Spinal cord (tissue), 10 donors: ENCODE data around the gene RPAIN. TPM values are rescaled to one million over a fixed set of nuclear protein-coding genes. Genes with fewer than 3 reads are reported as not detected.

Experiments used
- DNase-seq, 6 donors: peaks; one replicate each; pipeline versions ENCODE4 v3.0.0 to v3.0.0-alpha.2; 2013 to 2015; ENCODE audit warnings: low spot score in 6 of 6, low read depth in 4 of 6
- H3K27ac ChIP-seq: one replicate; pipeline ENCODE4 v1.5.1; 2013; ENCODE audit warnings: low read depth, low read length, control low read depth
- H3K27me3 ChIP-seq: one replicate; pipeline ENCODE4 v1.6.1; 2013; ENCODE audit warnings: low read length; ENCODE audit not compliant: control insufficient read depth, insufficient read depth
- H3K36me3 ChIP-seq: one replicate; pipeline ENCODE4 v1.6.1; 2013; ENCODE audit warnings: low read length; ENCODE audit not compliant: control insufficient read depth, insufficient read depth
- H3K4me1 ChIP-seq: one replicate; pipeline ENCODE4 v1.6.1; 2013; ENCODE audit warnings: low read length; ENCODE audit not compliant: control insufficient read depth, insufficient read depth
- H3K4me3 ChIP-seq: one replicate; pipeline ENCODE4 v1.5.1; 2013; ENCODE audit warnings: low read depth, low read length, control low read depth
- H3K9me3 ChIP-seq: one replicate; pipeline ENCODE4 v1.6.1; 2013; ENCODE audit warnings: low read length; ENCODE audit not compliant: control insufficient read depth, insufficient read depth
- WGBS: methylation state at CpG from one replicate; pipeline ENCODE4 v1.1.5; 2013; ENCODE audit warnings: missing lambda C conversion rate; ENCODE audit not compliant: insufficient coverage; 5-methylcytosine and 5-hydroxymethylcytosine counted together
- polyA plus RNA-seq, 2 donors: library from polyadenylated mRNA; unstranded; fragments of 120-200 nt; gene quantifications; one replicate each; pipeline ENCODE4 v1.2.1, GENCODE V29; 2013; ENCODE audit not compliant: insufficient read length in 2 of 2
- total RNA-seq, 2 donors: library from RNA; depleted of rRNA in 1 of 2; stranded (reverse); fragments of 120-200 nt in 1 of 2; fragments of >200 nt in 1 of 2; gene quantifications; one replicate each; pipeline versions ENCODE4 v1.2.3 to v1.2.4, GENCODE V29; 2013 to 2014
- donor health status: healthy.

RPAIN gene
- total and polyA plus RNA-seq, 4 donors, result 50.1 to 111 (median 87.0) TPM

DNA sequence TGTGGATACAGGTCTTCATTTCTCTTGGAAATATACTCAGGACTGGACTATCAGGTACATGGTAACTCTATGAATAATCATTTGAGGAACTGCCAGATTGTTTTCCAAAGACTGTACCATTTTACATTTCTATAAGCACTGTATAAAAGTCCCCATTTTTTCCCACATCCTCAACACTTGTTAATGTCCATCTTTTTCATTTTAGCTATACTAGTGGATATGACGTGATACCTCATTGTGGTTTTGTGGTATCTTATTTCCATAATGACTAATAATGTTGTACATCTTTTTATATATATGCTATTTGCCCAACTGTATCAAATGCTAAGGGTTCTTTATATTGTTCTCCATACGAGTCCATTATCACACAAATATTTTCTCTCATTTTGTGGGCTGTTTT, 23.4 kb upstream of the RPAIN start:
- WGBS, result no CpG with 5 or more reads among the region's 2 CpGs
- H3K27ac ChIP-seq, result no peak overlapping the region
- H3K27me3 ChIP-seq, result no peaks in the 10 kb centered on the region
- peaks cover 51% of the 10 kb centered on the region for H3K36me3 ChIP-seq
- no peak for DNase-seq
- H3K4me3 ChIP-seq, result no peak overlapping the region
- no peaks in the 10 kb centered on the region for H3K9me3 ChIP-seq
- no peaks in the 10 kb centered on the region for H3K4me1 ChIP-seq

DNA sequence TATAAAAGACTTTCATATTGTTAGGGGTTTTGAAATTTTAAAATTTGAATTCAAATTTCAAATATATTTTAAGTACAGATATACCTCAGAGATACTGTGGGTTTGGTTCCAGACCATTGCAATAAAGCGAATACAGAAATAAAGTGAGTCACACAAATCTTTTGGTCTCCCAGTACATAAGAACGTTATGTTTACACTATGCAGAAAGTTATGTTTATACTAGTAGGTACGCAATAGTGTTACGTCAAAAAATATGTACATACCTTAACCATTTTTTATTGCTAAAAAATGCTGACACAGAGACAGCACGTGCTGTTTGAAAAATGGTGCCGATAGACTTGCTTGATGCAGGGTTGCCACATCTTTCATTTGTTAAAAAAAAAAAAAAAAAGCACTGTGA, 20.2 kb upstream of the RPAIN start:
- WGBS, result no CpG with 5 or more reads among the region's 6 CpGs
- H3K9me3 ChIP-seq, result no peaks in the 10 kb centered on the region
- DNase-seq, result no peak
- H3K4me3 ChIP-seq, result no peak overlapping the region
- no peaks in the 10 kb centered on the region for H3K4me1 ChIP-seq
- H3K36me3 ChIP-seq, result peaks cover 41% of the 10 kb centered on the region
- H3K27ac ChIP-seq, result no peak overlapping the region
- no peaks in the 10 kb centered on the region for H3K27me3 ChIP-seq

DNA sequence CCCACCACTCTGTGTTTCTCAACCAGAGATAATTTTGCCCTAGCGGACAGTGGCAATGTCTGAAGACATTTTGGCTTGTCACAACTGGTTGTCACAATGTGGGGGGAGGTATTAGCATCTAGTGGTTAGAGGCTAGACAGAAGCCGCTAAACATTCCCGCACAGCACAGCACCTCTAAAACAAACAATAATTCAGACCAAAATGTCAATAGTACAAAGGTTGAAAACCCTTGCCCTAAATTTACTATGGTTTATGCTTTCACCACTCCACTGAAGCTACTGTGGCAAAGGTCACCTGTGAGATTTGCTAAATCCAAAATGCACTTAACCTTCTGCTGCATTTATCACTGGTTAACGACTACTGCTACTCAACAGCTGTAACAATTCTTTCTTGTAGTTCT, 14.6 kb upstream of the RPAIN start:
- Histone ChIP-seq H3K4me3 (no peak overlapping the region), H3K9me3 (no peaks in the 10 kb centered on the region), H3K36me3 (peaks cover 32% of the 10 kb centered on the region), H3K27me3 (no peaks in the 10 kb centered on the region), H3K27ac (no peak overlapping the region), H3K4me1 (no peaks in the 10 kb centered on the region)
- DNase-seq, result no peak
- WGBS, result 93% methylated on average over 2 of the region's 4 CpGs

DNA sequence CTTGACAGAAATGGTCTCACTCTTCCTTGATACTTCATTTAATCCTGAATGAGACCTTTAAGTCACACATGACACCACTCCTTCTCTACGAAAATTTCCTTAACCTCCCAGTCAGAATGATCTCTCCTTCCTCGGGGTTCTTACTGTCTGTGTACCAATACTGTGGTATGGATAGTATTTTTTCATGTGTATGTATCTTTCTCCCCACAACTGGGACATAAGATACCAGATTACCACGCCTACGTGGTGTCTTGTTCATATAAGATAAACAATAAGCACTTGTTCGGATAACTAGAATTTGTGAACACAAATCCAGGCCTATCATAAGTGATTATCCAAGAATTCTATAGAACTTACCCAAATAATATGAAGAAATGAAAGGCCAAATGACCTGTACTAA, 11.8 kb upstream of the RPAIN start:
- no peak overlapping the region for H3K4me3 ChIP-seq
- 100% methylated on average over 1 of the region's 5 CpGs for WGBS
- H3K36me3 ChIP-seq, result peaks cover 31% of the 10 kb centered on the region
- no peaks in the 10 kb centered on the region for H3K27me3 ChIP-seq
- H3K9me3 ChIP-seq, result no peaks in the 10 kb centered on the region
- H3K4me1 ChIP-seq, result no peaks in the 10 kb centered on the region
- no peak overlapping the region for H3K27ac ChIP-seq
- no peak for DNase-seq

DNA sequence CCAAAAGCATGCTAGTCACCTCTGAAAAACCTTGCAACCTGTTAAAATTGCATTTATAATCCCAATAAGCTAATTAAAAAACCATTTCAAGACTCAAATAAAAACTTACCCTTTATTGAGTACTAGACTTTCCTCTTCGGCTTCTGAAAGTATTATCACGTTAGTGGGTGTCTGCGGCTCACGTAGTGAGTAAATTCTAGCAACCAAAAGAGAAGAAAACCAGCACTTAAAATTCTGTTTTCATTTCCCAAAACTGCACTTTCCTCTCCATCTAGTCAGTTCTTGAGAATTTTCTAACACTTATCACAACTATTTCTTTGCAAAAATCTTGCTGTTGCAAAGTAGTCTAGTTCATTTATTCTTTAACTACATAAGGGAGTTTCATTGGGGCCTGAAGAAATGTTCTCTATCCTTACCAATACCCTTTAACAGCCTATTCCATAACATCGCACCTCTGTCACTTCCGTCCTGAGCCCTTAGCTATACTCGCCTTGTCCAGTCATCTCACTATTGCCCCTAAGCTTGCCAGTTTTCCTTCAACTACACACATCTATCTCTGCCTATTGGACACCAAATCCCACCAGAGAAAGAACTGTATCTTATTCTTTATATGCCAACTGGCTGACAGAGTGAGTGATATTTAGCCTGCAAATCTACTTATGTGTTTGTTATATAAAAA, 9.2 kb upstream of the RPAIN start:
- H3K4me3 ChIP-seq, result no peak overlapping the region
- peaks cover 39% of the 10 kb centered on the region for H3K36me3 ChIP-seq
- DNase-seq, result no peak
- H3K4me1 ChIP-seq, result no peaks in the 10 kb centered on the region
- WGBS, result 96% methylated on average over 7 of the region's 7 CpGs
- H3K27ac ChIP-seq, result no peak overlapping the region
- no peaks in the 10 kb centered on the region for H3K9me3 ChIP-seq
- H3K27me3 ChIP-seq, result no peaks in the 10 kb centered on the region

DNA sequence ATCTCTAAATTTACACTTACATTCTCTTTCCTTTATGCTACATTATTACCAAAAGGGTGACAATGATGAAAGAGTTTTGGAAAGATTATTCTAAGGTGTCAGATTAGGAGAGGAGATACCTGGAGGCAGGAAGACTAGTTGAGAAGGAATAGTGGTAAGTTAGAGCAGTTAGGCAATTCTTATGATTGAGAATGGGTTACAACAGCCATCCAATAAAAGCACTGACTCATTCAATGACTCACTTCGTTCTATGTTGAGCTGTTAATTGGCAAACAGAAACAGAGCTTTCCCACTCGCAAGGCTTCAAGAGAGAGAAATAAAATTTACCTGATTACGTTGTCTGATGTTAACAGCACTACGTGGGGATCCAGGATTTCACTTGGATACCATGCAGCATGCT, 6.3 kb upstream of the RPAIN start:
- DNase-seq, result no peak
- 100% methylated on average over 2 of the region's 4 CpGs for WGBS
- H3K36me3 ChIP-seq, result peaks cover 38% of the 10 kb centered on the region
- peaks cover 7% of the 10 kb centered on the region for H3K4me1 ChIP-seq
- H3K27ac ChIP-seq, result no peak overlapping the region
- no peaks in the 10 kb centered on the region for H3K27me3 ChIP-seq
- H3K9me3 ChIP-seq, result no peaks in the 10 kb centered on the region
- H3K4me3 ChIP-seq, result no peak overlapping the region

DNA sequence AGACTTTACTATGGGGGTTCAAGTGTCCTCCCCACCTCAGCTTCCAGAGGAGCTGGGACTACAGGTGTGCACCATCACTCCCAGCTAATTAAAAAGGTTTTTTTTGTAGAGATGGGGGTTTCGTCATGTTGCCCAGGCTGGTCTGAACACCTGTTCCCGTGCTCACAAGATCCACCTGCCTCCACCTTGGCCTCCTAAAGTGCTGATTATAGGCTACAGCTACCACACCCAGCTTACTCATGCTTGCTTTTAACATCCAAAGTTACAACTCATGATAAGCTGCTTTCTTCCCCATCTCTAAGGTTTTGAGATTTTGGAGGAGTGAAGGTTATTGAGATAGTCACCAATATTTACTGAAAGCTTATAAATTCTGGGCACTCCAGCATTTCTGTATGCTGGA, 3.1 kb upstream of the RPAIN start:
- Histone ChIP-seq H3K9me3 (no peaks in the 10 kb centered on the region), H3K4me3 (no peak overlapping the region), H3K36me3 (peaks cover 35% of the 10 kb centered on the region), H3K27ac (no peak overlapping the region), H3K27me3 (no peaks in the 10 kb centered on the region), H3K4me1 (peaks cover 11% of the 10 kb centered on the region)
- no CpG with 5 or more reads among the region's 2 CpGs for WGBS
- no peak for DNase-seq

DNA sequence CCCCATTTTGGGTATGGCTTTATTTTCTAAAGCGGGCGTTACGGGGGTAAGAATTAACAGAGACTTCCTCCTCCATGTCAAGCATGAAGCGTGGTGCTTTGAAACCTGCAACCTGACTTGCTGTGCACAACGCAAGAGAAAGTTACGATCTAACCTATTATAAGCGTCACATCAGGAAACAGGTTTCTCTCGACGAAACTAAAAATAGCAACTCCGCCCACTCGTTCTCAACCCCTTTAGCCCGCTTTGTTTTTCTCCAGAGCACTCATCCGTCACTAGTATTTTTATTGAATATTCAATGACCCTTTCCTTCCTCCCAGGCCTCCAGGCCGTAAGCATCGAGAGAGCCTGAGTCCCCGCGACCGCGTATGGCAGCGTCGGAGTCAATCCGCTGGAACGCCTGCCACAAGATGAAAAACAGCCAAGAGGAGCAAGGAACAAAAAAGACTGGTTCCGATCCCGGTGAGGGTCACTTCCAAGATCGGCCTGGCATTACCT, 1.1 kb upstream of the RPAIN start:
- peaks cover 11% of the 10 kb centered on the region for H3K4me1 ChIP-seq
- H3K36me3 ChIP-seq, result peaks cover 38% of the 10 kb centered on the region
- no peaks in the 10 kb centered on the region for H3K27me3 ChIP-seq
- 0% methylated on average over 23 of the region's 26 CpGs for WGBS
- peak overlapping the region; percentile 96 for H3K4me3 ChIP-seq
- DNase-seq, result peak in 2 of 6 donors; percentile 13 to 38
- H3K27ac ChIP-seq, result peak overlapping the region; percentile 87
- no peaks in the 10 kb centered on the region for H3K9me3 ChIP-seq

DNA sequence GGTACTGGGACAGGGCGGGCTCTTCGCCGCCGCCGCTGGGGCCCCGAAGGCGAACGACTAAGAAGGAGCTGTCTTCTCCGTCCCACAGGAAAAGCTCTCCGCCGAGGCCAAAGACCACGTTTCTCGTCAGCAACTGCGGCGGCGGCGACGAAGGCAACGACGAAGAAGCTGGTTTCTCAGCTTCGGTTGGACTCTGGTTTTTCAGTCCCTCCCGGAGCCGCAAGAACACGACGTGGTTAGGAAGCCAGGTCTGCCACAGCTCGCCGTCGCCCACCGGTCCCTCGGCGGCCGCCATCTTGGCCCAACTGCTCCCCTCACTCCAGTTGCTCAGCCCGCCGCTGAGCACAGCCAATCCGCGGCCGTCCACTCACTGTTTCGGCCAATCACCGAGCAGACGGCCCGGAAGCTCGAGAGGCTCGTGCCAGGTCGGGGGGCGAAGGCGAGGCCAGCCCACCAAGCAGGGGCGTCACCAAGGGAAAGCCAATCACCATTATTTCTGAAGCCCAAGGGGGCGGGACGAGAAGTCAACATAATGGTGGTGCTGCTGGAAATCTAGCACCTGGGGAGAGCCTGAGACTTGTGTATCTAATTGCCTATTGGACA, 525 bp upstream of the RPAIN start, which contains the start of gene NUP88:
Gene NUP88 (minus strand): TSS at position 307 of the 603 bp plus-strand sequence. CDS start 12 bp downstream, at position 295.
- peak within 1 kb of the TSS; percentile 87 for H3K27ac ChIP-seq
- H3K4me1 ChIP-seq, result peaks cover 11% of the 10 kb centered on the region
- peaks cover 36% of the 10 kb centered on the region for H3K36me3 ChIP-seq
- DNase-seq, result peak; percentile 96 to 99 (median 99)
- WGBS, result under 1% methylated on average over 49 of the region's 49 CpGs
- no peaks in the 10 kb centered on the region for H3K27me3 ChIP-seq
- no peaks in the 10 kb centered on the region for H3K9me3 ChIP-seq
- peak within 1 kb of the TSS; percentile 96 for H3K4me3 ChIP-seq

DNA sequence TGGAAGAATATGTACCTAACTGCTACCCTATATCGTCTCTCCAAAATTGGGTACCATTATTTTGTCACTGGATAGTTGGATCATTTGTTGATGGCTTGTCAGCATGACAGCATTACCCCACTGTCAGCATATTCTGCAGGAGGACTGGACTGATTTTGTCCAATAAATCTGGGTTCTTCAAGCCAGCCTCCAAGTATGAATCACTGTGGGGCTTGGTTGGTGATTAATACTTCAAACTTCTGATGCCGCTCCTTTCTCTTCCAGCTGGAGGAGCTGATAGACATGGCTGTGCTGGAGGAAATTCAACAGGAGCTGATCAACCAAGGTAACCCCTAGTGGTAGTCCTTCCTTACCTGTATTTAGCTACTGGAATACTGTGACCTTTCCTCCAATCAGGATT, 2.5 kb downstream of the RPAIN start:
- Histone ChIP-seq H3K27me3 (no peaks in the 10 kb centered on the region), H3K4me3 (no peak overlapping the region), H3K36me3 (peaks cover 43% of the 10 kb centered on the region), H3K9me3 (no peaks in the 10 kb centered on the region), H3K27ac (no peak overlapping the region), H3K4me1 (peaks cover 11% of the 10 kb centered on the region)
- WGBS, result no CpG with 5 or more reads among the region's 2 CpGs
- DNase-seq, result no peak
